K562 (cell line): ENCODE results near the gene ATP5F1C. TPM values are rescaled to one million over a fixed set of nuclear protein-coding genes. Genes with fewer than 3 reads are reported as not detected.

ENCODE experiments used
- ATAC-seq: fragments of 200-7000 bp; cut with Tn5 transposase; 3 replicates; pipeline ENCODE4 v1.9.1; 2020; ENCODE audit warnings: moderate library complexity
- BruUV-seq: library from RNA; stranded (reverse); fragments of 400-500 nt; replicated peaks from 2 replicates; lab custom pipeline; 2021; lab: Mats Ljungman, UMichigan
- CTCF ChIA-PET: fragments of 300-600 bp; formaldehyde crosslinking; extraction: SDS; loops from one replicate; lab custom pipeline; 2021; ENCODE audit warnings: low intra/inter-chr PET ratio; lab: Yijun Ruan, JAX
- POLR2A ChIA-PET: fragments of 300-600, 350-650 bp; sonication (Branson Sonifier 250); formaldehyde crosslinking; extraction: SDS; loops from one replicate; lab custom pipeline; 2021; ENCODE audit warnings: antibody characterized with exemption, inconsistent platforms; lab: Yijun Ruan, JAX
- DNase-seq, 4 experiments: peaks; one replicate each; pipeline versions ENCODE4 v3.0.0 to v3.0.0-alpha.2; 2011 to 2018; ENCODE audit warnings: low spot score in 3 of 4, mixed read lengths in 3 of 4; ENCODE audit errors: extremely low read depth in 1 of 4
- FAIRE-seq: peaks from 2 replicates; lab custom pipeline; 2011; peaks lifted over from hg19 to GRCh38; lab: Jason Lieb, UNC
- H2AFZ ChIP-seq: 2 replicates; pipeline ENCODE4 v1.6.0; 2011; ENCODE audit warnings: low read depth, low read length, control low read depth, inconsistent platforms
- H3K27ac ChIP-seq: fragments of 200-600 bp; 3 replicates; pipeline ENCODE4 v1.8.0; 2011; ENCODE audit warnings: low read depth, mild to moderate bottlenecking, control low read depth, inconsistent platforms, low read length, moderate library complexity, mixed read lengths; ENCODE audit errors: extremely low read depth
- H3K27me3 ChIP-seq, 2 experiments: fragments of 300-600 bp in 1 of 2; 2 replicates in 1 of 2; 3 replicates in 1 of 2; pipeline versions ENCODE4 v1.6.0 to v1.8.0; 2011; ENCODE audit warnings: inconsistent platforms in 2 of 2, low read length in 2 of 2, mild to moderate bottlenecking in 1 of 2, mixed read lengths in 1 of 2, moderate library complexity in 1 of 2; ENCODE audit not compliant: control insufficient read depth in 2 of 2, insufficient read depth in 2 of 2
- H3K36me3 ChIP-seq: fragments of 300-600 bp; 3 replicates; pipeline ENCODE4 v1.8.0; 2011; ENCODE audit warnings: mild to moderate bottlenecking, low read length, inconsistent platforms; ENCODE audit not compliant: control insufficient read depth, insufficient read depth
- H3K4me1 ChIP-seq, 2 experiments: fragments of 200-600 bp in 1 of 2; replicated peaks in 1 of 2; 2 replicates in 1 of 2; 3 replicates in 1 of 2; pipeline versions ENCODE4 v1.5.1 to v1.8.0; 2011; ENCODE audit warnings: inconsistent platforms in 2 of 2, low read length in 2 of 2, mild to moderate bottlenecking in 1 of 2, mixed read lengths in 1 of 2, moderate library complexity in 1 of 2; ENCODE audit not compliant: control insufficient read depth in 2 of 2, insufficient read depth in 2 of 2
- H3K4me2 ChIP-seq: 2 replicates; pipeline ENCODE4 v1.6.1; 2011; ENCODE audit warnings: low read length, control low read depth, inconsistent platforms, mixed read lengths; ENCODE audit not compliant: insufficient read depth
- H3K4me3 ChIP-seq: fragments of 200-600 bp; sonication (generic), shearing (Covaris generic); 2 replicates; pipeline ENCODE4 v1.5.1; 2016; ENCODE audit warnings: control low read depth, inconsistent platforms
- H3K79me2 ChIP-seq: fragments of 200-600 bp; 3 replicates; pipeline ENCODE4 v1.8.0; 2011; ENCODE audit warnings: low read length, inconsistent platforms; ENCODE audit not compliant: control insufficient read depth, insufficient read depth
- H3K9ac ChIP-seq, 2 experiments: 2 replicates each; pipeline versions ENCODE4 v1.6.0 to v1.6.1; 2011; ENCODE audit warnings: low read depth in 2 of 2, low read length in 2 of 2, control low read depth in 1 of 2, inconsistent platforms in 1 of 2, mild to moderate bottlenecking in 1 of 2, mixed read lengths in 1 of 2; ENCODE audit not compliant: insufficient read depth in 1 of 2
- H3K9me1 ChIP-seq: one replicate; pipeline ENCODE4 v1.6.0; 2011; ENCODE audit warnings: inconsistent platforms, mild to moderate bottlenecking, low read length, moderate library complexity; ENCODE audit not compliant: control insufficient read depth, insufficient read depth
- H3K9me3 ChIP-seq: replicated peaks from 2 replicates; pipeline ENCODE4 v1.5.1; 2011; ENCODE audit warnings: low read depth, low read length, inconsistent platforms; ENCODE audit not compliant: control insufficient read depth, insufficient read depth
- H4K20me1 ChIP-seq: replicated peaks from 2 replicates; pipeline ENCODE4 v1.6.1; 2011; ENCODE audit warnings: low read length, inconsistent platforms, mixed read lengths; ENCODE audit not compliant: control insufficient read depth, insufficient read depth
- E2F5 ChIP-seq: sonication (generic); formaldehyde crosslinking; IDR thresholded peaks from 2 replicates; pipeline ENCODE4 v1.8.0; 2022; ENCODE audit warnings: mild to moderate bottlenecking, missing genetic modification reagents
- MGA ChIP-seq: fragments of 450-650 bp; IDR thresholded peaks from 2 replicates; pipeline ENCODE4 v1.6.1; 2016; ENCODE audit warnings: mild to moderate bottlenecking, moderate library complexity
- PHB2 ChIP-seq: fragments of 450-650 bp; IDR thresholded peaks from 2 replicates; pipeline ENCODE4 v1.6.1; 2017; ENCODE audit warnings: low read depth
- RBM39 ChIP-seq: fragments of 200-400 bp; formaldehyde crosslinking; optimal IDR thresholded peaks from 2 replicates; pipeline ENCODE3; 2018; ENCODE audit warnings: low read depth, low read length
- ZBTB12 ChIP-seq: fragments of 250-450 bp; sonication (Bioruptor Pico); IDR thresholded peaks from 2 replicates; pipeline ENCODE4 v1.4.0; 2020
- ZNF77 ChIP-seq: fragments of 250-450 bp; sonication (Bioruptor Pico); IDR thresholded peaks from 2 replicates; pipeline ENCODE4 v1.5.0; 2020
- WGBS: fragments of 100-300 bp; shearing (Covaris generic); methylation state at CpG from one replicate; pipeline ENCODE4 v1.1.6; 2016; ENCODE audit warnings: low coverage, mixed read lengths; ENCODE audit not compliant: insufficient coverage; ENCODE audit errors: missing lambda C conversion rate; 5-methylcytosine and 5-hydroxymethylcytosine counted together
- in situ Hi-C: fragments of 300-500 bp; cut with MboI; formaldehyde crosslinking; loops from 4 replicates; pipeline ENCODE4 v1.15.0; 2018; ENCODE audit warnings: inconsistent platforms, mixed read lengths
- intact Hi-C: fragments of 100-400 bp; cut with micrococcal nuclease; formaldehyde crosslinking; loops from 2 replicates; pipeline ENCODE4 v1.14.2; 2022
- polyA plus RNA-seq, 8 experiments: library from polyadenylated mRNA; depleted of rRNA in 4 of 8; stranded (reverse) in 5 of 8; unstranded in 3 of 8; fragments of >200 nt; fragmentation: Nextera tagmentation in 2 of 8; fragmentation: Illumina TruSeq in 1 of 8; extraction: Ambion mirVana in 2 of 8; extraction: Trizol in 1 of 8; gene quantifications; 2 replicates each; pipeline versions ENCODE4 v1.2.1 to v1.2.3, GENCODE V29; 2011 to 2014; ENCODE audit warnings: inconsistent platforms in 1 of 8, missing spikeins in 1 of 8
- total RNA-seq, 7 experiments: library from RNA; depleted of rRNA in 6 of 7; stranded (reverse); fragments of >200 nt in 6 of 7; fragmentation: Illumina TruSeq in 2 of 7; extraction: Trizol in 2 of 7; gene quantifications; 2 replicates each; pipeline versions ENCODE4 v1.2.1 to v1.2.3, GENCODE V29; 2011 to 2021; ENCODE audit warnings: low replicate concordance in 1 of 7

ATP5F1C gene
- total and polyA plus RNA-seq, 9 of the 15 experiments (the other 6 are each of a cell fraction or from before 2014, with no cell fraction given): 389 to 1,475 (median 559) TPM

- no peak for TF ChIP-seq E2F5 (CRISPR knock-in tag)
- TF ChIP-seq, all 486 proteins: peak for 0
These were observed 20.8 kb upstream of the ATP5F1C start (continued) for GRCh38 chr10:7767209-7767608.

- intact Hi-C loops: no loop called here
- no peaks in the 10 kb centered on the region for H4K20me1 ChIP-seq
- H2AFZ ChIP-seq: no peak overlapping the region
- no peak overlapping the region for H3K4me3 ChIP-seq
- H3K36me3 ChIP-seq: peaks cover 53% of the 10 kb centered on the region
- H3K4me1 ChIP-seq: peaks cover 0 to 5% of the 10 kb centered on the region in 2 experiments; a peak in 2 of 5 replicates
- H3K9me1 ChIP-seq: no peaks in the 10 kb centered on the region
- no peak overlapping the region for H3K9ac ChIP-seq
- in situ Hi-C loops: no loop called here
- DNase-seq (no peak), FAIRE-seq (no peak), ATAC-seq (no peak)
- WGBS: 98% methylated on average over 6 of the region's 7 CpGs
- no peak overlapping the region for H3K4me2 ChIP-seq
- H3K27ac ChIP-seq: no peak overlapping the region
- H3K9me3 ChIP-seq: no peaks in the 10 kb centered on the region
- BruUV-seq: no TSS peak
- no peaks in the 10 kb centered on the region for H3K27me3 ChIP-seq
- no peaks in the 10 kb centered on the region for H3K79me2 ChIP-seq
- POLR2A ChIA-PET: no interaction called here
- CTCF ChIA-PET: no interaction called here
- no peak for TF ChIP-seq ZBTB12 (CRISPR knock-in tag)
- no peak for TF ChIP-seq RBM39
- no peak for TF ChIP-seq MGA
- no peak for TF ChIP-seq PHB2
- TF ChIP-seq ZNF77 (CRISPR knock-in tag): no peak
These were observed 19.6 kb upstream of the ATP5F1C start for GRCh38 chr10:7768417-7768816.
